BJ (cell line): ENCODE measurements around the gene CCDC71L. TPM values are rescaled to one million over a fixed set of nuclear protein-coding genes. Genes with fewer than 3 reads are reported as not detected.

ENCODE experiments used
- CTCF ChIA-PET: fragments of 350-600 bp; formaldehyde crosslinking; extraction: SDS; loops from one replicate; lab custom pipeline; 2021; ENCODE audit warnings: antibody characterized with exemption, inconsistent platforms; lab: Yijun Ruan, JAX
- POLR2A ChIA-PET: fragments of 300-600 bp; sonication (Branson Sonifier 250); formaldehyde crosslinking; extraction: SDS; loops from one replicate; lab custom pipeline; 2021; ENCODE audit warnings: antibody characterized with exemption; lab: Charles Lee
- DNase-seq: peaks from one replicate; pipeline ENCODE4 v3.0.0-alpha.2; 2011; ENCODE audit warnings: low read depth
- H3K27me3 ChIP-seq: 2 replicates; pipeline ENCODE4 v1.6.0; 2011; ENCODE audit warnings: low read length; ENCODE audit not compliant: control insufficient read depth, insufficient read depth
- H3K36me3 ChIP-seq: 2 replicates; pipeline ENCODE4 v1.5.1; 2011; ENCODE audit warnings: low read length; ENCODE audit not compliant: control insufficient read depth, insufficient read depth
- H3K4me3 ChIP-seq: 2 replicates; pipeline ENCODE4 v1.5.1; 2011; ENCODE audit warnings: low read depth, mild to moderate bottlenecking, control low read depth, low read length
- polyA plus RNA-seq: library from polyadenylated mRNA; depleted of rRNA; stranded (reverse); fragments of >200 nt; gene quantifications from 2 replicates; pipeline ENCODE4 v1.2.3, GENCODE V29; 2011
- TF ChIP-seq, protein P1 (sequence below): IDR thresholded peaks from 2 replicates; pipeline ENCODE4 v1.5.1; 2011; ENCODE audit warnings: low read depth, mild to moderate bottlenecking, control low read depth, inconsistent platforms, low read length, moderate library complexity; ENCODE audit not compliant: insufficient read depth

The CCDC71L gene
- polyA plus RNA-seq, 1 experiment: 39.3 TPM

DNA sequence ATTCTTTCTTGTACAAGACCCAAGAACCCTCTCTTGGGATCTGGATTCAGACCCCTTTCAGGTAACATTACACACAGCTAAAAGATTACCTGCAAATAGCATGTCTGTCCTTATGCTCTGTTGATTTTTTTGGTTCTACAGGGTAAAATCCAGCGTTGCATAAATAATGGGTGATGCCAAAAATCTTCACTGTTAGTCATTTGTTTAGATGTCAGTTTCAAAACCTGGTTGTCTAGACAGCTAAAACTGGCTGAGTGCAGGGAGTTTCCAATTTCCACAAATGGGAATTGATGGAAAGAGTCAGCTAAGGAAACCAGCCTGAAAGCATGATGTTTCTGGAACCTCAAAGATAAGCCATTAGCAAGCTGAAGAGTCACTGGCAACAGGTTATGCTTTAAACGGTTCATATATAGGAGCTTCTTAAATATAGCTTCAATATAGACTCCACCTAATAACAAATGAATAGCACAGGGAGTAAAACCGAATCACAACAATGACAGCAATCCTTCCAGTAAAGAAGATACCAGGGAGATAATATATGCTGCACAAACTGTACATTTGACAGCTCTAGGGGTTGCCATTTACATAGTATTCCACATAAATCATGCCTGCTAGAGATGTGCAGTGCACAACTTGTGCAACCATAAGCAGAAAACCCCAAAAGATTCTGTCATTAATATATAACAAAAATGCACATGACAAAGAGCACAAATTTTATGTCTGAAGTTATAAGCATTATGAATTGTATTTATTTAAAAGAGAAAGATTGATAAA, 20.4 kb downstream of the CCDC71L start:
- CTCF ChIA-PET: interaction anchor here (1.1 to 1.4 kb wide), 3 partner anchors 115 to 464 kb away, joined by 3 to 4 read pairs (median 3); no protein-coding TSS in a partner anchor

DNA sequence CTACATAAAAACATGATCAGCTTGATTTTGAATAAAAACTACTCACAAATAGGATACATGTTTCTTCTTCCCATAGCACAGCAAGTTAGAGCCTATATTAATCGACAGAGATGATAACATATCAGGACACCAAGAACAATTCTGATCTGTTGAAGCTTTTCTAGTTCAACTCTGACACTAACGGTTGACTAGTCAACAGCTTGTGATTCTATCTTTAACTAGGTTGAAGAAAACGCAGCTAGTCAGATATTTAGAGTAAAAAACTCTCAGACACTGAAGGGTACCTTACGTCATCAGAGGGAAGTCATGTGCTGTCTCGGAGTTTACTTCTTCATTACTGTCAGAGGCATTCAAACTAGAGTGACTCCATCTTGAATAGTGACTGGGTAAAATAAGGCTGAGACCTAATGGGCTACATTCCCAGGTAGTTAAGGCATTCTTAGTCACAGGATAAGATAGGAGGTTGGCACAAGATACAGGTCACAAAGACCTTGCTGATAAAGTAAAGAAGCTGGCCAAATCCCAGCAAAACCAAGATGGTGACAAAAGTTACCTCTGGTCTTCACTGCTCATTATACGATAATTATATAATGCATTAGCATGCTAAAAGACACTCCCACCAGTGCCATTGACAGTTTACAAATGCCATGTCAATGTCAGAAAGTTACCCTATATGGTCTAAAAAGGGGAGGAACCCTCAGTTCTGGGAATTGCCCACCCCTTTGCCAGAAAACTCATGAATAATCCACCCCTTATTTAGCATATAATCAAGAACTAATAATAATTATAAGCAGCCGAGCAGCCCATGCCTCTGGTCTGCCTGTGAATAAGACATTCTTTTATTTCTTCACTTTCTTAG, 21.3 kb downstream of the CCDC71L start:
- TF ChIP-seq, protein P1, sequence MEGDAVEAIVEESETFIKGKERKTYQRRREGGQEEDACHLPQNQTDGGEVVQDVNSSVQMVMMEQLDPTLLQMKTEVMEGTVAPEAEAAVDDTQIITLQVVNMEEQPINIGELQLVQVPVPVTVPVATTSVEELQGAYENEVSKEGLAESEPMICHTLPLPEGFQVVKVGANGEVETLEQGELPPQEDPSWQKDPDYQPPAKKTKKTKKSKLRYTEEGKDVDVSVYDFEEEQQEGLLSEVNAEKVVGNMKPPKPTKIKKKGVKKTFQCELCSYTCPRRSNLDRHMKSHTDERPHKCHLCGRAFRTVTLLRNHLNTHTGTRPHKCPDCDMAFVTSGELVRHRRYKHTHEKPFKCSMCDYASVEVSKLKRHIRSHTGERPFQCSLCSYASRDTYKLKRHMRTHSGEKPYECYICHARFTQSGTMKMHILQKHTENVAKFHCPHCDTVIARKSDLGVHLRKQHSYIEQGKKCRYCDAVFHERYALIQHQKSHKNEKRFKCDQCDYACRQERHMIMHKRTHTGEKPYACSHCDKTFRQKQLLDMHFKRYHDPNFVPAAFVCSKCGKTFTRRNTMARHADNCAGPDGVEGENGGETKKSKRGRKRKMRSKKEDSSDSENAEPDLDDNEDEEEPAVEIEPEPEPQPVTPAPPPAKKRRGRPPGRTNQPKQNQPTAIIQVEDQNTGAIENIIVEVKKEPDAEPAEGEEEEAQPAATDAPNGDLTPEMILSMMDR: no peak
- POLR2A ChIA-PET: no interaction called here
- Histone ChIP-seq H3K27me3 (no peaks in the 10 kb centered on the region), H3K36me3 (no peaks in the 10 kb centered on the region), H3K4me3 (no peak overlapping the region)
- DNase-seq: no peak
- CTCF ChIA-PET: interaction anchor here (1.1 to 1.4 kb wide), 3 partner anchors 116 to 463 kb away, joined by 3 to 4 read pairs (median 3); no protein-coding TSS in a partner anchor

More for the DNA sequence above, 20.4 kb downstream of the CCDC71L start:
- DNase-seq: no peak
- POLR2A ChIA-PET: interaction anchor here (0.6 kb wide), 1 partner anchor 18 kb away, joined by 3 read pairs; no protein-coding TSS in a partner anchor
- Histone ChIP-seq H3K27me3 (no peaks in the 10 kb centered on the region), H3K36me3 (no peaks in the 10 kb centered on the region), H3K4me3 (no peak overlapping the region)
- TF ChIP-seq, protein P1: no peak

DNA sequence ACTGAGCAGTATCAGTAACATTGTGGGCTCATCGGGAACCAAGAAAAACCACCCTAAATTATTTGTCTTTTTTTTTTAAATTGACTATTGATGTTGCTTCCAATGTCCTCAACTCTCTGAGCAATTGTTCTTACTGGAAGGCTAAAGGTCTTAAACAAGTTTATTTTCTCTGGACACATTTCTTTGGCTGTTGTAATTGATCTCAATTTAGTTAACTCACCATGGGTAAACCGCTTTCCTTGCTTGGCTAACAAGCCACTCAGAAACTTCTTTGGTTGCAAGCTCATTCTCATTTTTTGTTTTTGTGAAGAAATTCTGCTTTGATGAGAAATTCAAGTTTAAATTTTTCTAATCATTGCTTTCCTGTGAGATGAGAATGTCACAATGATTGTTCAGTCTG, 25.5 kb downstream of the CCDC71L start:
- ChIA-PET CTCF (interaction anchor here (0.7 to 1.5 kb wide), 4 partner anchors 24 to 166 kb away, joined by 3 to 6 read pairs (median 4); no protein-coding TSS in a partner anchor), POLR2A (no interaction called here)

DNA sequence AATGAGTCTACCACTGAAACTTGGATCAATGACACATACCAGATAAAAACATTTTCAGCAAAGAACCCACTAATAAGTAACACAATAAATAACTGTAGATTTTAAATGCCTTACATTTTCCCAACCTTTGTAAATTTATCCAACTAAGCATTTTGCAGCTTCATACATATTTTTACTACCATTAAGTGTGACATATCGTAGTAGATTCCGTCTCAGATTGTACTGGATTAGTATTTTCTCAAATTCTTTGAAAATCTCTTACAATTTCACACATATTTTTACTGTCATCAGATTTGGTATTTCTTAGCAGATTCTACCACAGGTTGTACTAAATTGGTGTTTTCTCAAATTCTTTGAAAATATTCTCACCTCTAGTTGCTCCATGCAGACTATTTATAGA, 26.0 kb downstream of the CCDC71L start:
- Histone ChIP-seq H3K36me3 (no peaks in the 10 kb centered on the region), H3K4me3 (no peak overlapping the region), H3K27me3 (no peaks in the 10 kb centered on the region)
- ChIA-PET POLR2A (no interaction called here), CTCF (interaction anchor here (0.6 to 1.5 kb wide), 4 partner anchors 92 to 1337 kb away, joined by 3 to 6 read pairs (median 4); no protein-coding TSS in a partner anchor)
- DNase-seq: no peak
- TF ChIP-seq, protein P1: no peak

More for the DNA sequence above, 25.5 kb downstream of the CCDC71L start:
- no peaks in the 10 kb centered on the region for H3K27me3 ChIP-seq
- no peaks in the 10 kb centered on the region for H3K36me3 ChIP-seq
- DNase-seq: no peak
- TF ChIP-seq, protein P1: no peak
- no peak overlapping the region for H3K4me3 ChIP-seq
